ENCODE data around the gene TSPAN5. TPM values are rescaled to one million over a fixed set of nuclear protein-coding genes. Genes with fewer than 3 reads are reported as not detected.
"Not testable (repeated sequence)": the region's sequence is repeated elsewhere in the genome, so short reads cannot be mapped to it uniquely, and the experiment has no call there.

TSPAN5 gene
- polyA plus RNA-seq (ENCODE audit: insufficient read length in 12 of 12), result 10 to 100 TPM in 11 of 12 donors, not detected in 1; 12.2 to 27.4 (median 17.4) TPM
- long read RNA-seq, donor 1, transcript TSPAN5-201 (8 exons, 3,365 nt), result major isoform, 5 of 12 reads
- long read RNA-seq, donor 1, partial matches to known transcripts, result 7 of 12 reads
- long read RNA-seq, donor 1, other reads (novel, unspliced or antisense), result 0 of 12 reads
- long read RNA-seq, donor 2, transcript TSPAN5-201 (8 exons, 3,365 nt), result major isoform, 7 of 8 reads
- long read RNA-seq, donor 2, partial matches to known transcripts, result 0 of 8 reads
- long read RNA-seq, donor 2, other reads (novel, unspliced or antisense), result 0 of 8 reads
- long read RNA-seq, donor 3, result 0 reads
- long read RNA-seq, donor 4, partial matches to known transcripts, result 0 of 4 reads
- long read RNA-seq, donor 4, other reads (novel, unspliced or antisense), result 0 of 4 reads
- long read RNA-seq, donor 5, partial matches to known transcripts, result 0 of 5 reads
- long read RNA-seq, donor 5, other reads (novel, unspliced or antisense), result 0 of 5 reads
- long read RNA-seq, donor 6, full-length matches to known transcripts, result 3 of 3 reads
- long read RNA-seq, donor 6, partial matches to known transcripts, result 0 of 3 reads
- long read RNA-seq, donor 6, other reads (novel, unspliced or antisense), result 0 of 3 reads
- long read RNA-seq, donor 7, partial matches to known transcripts, result 0 of 4 reads
- long read RNA-seq, donor 7, other reads (novel, unspliced or antisense), result 0 of 4 reads
- long read RNA-seq, donor 8, transcript TSPAN5-201 (8 exons, 3,365 nt), result major isoform, 9 of 9 reads
- long read RNA-seq, donor 8, partial matches to known transcripts, result 0 of 9 reads
- long read RNA-seq, donor 8, other reads (novel, unspliced or antisense), result 0 of 9 reads
- long read RNA-seq, donor 9, full-length matches to known transcripts, result 3 of 3 reads
- long read RNA-seq, donor 9, partial matches to known transcripts, result 0 of 3 reads
- long read RNA-seq, donor 9, other reads (novel, unspliced or antisense), result 0 of 3 reads
- long read RNA-seq, donor 10, transcript TSPAN5-201 (8 exons, 3,365 nt), result major isoform, 5 of 5 reads
- long read RNA-seq, donor 10, partial matches to known transcripts, result 0 of 5 reads
- long read RNA-seq, donor 10, other reads (novel, unspliced or antisense), result 0 of 5 reads
- long read RNA-seq, donor 11, partial matches to known transcripts, result 0 of 3 reads
- long read RNA-seq, donor 11, other reads (novel, unspliced or antisense), result 0 of 3 reads

- DNase-seq, result peak; percentile 66
Measured at GRCh38 chr4:98658287-98659105, at the start of gene TSPAN5. TSPAN5 (minus strand) TSS chr4:98658611.

DNA sequence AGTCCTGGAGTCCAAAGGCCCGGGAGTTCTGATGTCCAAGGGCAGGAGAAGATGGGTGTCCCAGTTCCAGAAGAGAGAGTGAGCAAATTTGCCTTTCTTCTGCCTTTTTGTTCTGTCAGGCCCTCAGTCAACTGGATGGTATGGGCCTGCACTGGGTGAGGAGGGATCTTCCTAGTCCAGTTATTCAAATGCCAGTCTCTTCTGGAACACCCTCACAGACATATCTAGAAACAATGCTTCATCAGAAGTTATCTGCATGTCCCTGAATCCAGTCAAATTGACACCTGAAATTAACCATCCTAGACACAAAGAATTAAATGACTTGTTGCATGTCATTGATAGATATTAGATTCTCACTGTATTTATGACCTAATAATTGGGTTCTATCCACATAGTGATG is 48.5 kb upstream of the TSPAN5 start:
- DNase-seq, result no peak

DNA sequence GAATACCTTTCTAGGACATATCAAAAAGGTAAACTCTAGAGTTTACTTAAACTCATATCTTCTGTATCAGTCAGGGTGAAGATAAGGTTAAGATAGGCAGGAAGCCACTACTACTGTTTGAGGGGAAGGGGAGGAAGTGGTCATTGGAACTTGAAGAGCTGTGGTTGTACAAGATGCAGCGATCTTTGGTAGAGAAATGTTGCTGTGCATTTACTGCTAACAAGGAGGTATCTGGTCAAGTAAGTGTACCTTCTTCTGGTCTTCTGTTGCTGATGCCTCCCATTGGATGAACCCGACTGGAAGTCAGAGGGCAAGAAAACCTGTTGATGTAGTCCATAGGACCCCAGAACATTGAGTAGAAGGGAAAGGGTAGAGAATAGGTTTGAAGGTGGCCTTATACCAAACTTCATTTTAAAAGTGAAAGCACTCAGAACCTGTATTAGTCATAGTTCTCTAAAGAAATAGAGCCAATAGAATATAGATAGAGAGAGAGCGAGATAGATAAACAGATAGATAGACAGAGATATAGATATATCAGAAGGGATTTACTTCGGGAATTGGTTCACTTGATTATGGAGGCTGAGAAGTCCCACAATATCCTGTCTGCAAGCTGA is 47.9 kb upstream of the TSPAN5 start:
- no peak for DNase-seq

DNA sequence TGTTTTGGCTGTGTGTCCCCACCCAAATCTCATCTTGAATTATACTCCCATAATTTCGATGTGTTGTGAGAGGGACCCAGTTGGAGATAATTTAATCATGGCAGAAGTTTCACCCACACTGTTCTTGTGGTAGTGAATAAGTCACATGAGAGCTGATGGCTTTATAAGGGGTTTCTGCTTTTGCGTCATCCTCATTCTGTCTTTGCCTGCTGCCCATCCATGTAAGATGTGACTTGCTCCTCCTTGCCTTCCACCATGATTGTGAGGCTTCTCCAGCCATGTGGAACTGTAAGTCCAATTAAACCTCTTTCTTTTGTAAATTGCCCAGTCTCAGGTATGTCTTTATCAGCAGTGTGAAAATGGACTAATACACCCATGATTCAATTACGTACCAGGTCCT is 47.2 kb upstream of the TSPAN5 start:
- DNase-seq, result not testable (repeated sequence)

DNA sequence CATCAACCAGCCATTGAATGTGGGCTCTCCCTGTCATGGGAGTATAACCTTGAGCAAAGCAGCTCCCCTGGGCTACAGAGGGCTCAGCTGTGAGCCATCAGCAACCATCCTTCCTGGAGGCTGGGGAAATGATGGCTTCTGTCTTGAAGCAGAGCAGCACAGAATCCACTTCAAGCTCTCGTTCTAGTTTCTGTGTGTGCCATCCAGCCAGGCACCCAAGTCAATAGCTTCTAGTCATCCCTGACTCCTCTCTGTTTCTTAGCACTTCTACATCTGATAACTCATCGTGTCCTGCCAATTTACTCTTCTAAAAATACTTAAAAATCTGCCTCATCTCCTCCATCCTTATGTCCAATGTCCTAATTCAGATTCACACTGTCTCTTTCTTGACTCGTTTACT is 42.2 kb upstream of the TSPAN5 start:
- DNase-seq, result no peak

DNA sequence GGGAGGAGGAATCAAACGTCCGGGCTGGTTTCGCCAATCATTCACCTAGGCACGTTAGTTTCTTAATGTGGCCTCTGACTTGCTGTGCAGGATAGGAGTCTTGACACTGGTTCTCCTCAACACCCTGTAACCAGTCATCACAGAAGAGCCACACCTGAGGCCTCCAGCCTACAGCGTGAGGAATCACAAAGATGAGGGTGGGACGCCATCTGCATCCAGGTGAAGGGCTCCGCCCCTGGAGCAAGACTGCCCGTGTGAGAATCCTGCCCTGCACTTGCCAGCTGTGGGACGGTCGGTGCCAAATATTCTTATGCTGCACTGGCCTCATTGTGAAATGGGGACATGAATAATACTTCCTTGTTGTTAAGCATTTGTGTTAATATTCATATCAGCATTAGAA is 35.7 kb upstream of the TSPAN5 start:
- no peak for DNase-seq

GRCh38 chr4:98692411-98692810 is 34.0 kb upstream of the TSPAN5 start:
- DNase-seq, result no peak

- no peak for DNase-seq
Measured at GRCh38 chr4:98691588-98691987, 33.2 kb upstream of the TSPAN5 start.

- DNase-seq, result no peak
Measured at GRCh38 chr4:98689507-98690174, 31.2 kb upstream of the TSPAN5 start.

DNA sequence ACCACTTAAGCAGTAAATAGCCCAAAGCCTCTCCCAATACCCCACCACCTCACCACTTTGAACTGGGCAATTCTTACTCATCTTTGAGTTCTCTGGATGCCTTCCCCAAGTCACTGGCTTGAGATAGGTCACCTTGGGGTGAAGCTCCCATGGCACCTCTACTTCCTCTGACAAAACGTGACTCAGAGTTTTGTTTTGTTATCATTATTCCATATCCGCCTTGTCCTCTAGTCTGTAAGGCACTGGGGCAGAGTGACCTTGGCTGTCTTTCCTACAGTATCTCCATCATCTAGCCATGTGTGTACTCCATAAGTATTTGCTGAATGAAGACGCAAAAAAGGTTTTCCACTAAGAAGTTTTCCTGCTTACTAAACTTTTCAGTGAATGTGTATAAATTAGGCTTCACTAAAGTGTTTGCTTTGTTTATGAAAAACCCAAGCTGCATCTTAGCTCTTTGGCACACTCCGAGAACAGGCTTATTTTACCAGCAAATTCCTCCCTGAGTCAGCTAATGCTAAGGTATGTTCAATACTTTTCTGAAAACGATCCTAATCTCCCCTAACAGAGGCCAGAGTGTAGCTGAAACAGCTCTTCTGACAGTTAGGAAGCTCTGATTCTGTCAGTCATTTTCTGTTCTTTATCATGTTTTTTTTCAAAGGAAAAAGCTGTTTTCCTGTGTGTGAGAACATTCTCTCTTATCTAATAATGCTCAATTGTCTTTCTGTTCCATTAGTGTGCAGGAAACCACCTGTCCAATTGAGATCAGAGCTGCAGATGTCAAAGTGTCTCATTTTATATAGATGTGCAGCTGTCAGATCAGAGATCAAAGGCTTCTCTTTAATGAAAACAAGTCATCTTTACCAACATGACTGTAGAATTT is 30.2 kb upstream of the TSPAN5 start:
- DNase-seq, result no peak

GRCh38 chr4:98687876-98688275 is 29.5 kb upstream of the TSPAN5 start:
- no peak for DNase-seq

GRCh38 chr4:98686847-98687246 is 28.4 kb upstream of the TSPAN5 start:
- no peak for DNase-seq

DNA sequence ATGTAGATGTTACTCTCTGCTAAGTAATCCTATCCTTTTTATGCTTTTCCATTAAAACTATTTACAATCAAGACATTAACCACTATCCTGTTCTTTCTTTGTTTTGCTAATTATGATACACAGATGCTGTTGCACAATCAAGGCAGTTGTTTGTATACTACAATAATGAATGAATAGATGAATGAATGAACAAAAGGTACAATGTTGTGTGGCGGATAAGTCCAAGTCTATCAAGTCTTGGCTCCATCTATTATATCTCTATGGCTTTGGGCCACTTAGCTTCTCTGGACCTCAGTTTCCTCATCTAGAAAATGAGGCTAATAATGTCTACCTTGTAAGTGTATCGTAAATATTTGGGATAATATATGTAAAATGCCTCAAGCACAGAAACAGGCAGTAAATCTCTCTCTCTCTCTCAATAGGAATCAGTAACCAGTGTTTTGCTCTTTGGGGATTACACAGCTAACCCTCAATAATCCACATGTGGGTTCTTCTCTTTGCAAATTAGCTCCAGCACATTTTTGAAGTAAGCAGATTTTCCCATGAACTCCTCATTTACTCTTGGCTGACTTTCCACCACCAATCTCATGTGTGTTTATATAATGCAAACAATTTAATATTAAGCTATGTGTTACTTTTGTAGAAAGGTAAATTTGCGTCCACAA is 27.8 kb upstream of the TSPAN5 start:
- DNase-seq, result no peak

- DNase-seq, result no peak
Measured at GRCh38 chr4:98685225-98686042, 27.0 kb upstream of the TSPAN5 start.

DNA sequence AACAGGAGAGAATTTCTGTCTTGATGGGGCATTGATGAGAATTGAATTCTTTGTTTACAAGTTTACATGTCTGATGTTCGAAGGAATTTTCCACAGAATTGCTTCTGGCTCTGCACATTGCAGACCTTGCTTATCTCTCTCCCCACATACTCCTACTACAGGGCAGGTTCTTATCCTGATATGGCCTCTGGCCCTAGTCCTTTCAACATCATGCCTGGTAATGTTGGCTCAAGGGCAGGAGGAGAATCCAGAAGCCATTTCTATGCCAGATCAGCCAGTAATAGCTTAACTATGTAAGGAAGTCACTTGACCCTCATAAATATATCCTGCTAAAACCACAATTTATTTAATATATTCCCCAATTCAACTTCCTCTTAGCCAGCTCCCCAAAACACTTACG is 24.3 kb upstream of the TSPAN5 start:
- no peak for DNase-seq

DNA sequence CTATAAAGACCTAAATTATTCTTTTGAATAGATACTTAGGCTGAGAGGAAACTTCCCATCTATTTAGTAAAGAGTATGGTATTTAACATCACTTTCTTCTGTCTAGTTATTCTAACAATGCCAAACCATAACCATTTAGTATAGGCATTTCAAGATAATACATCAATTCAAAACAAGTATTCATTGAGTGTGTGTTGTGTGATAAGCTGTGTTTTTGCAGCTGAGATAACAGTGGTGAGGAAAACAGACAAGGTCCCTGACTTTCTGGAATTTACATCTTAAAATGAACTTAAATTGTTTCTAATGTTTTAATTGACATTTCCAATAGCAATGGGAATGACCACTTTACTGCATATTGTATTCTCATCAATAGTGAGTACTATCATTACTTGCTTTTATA is 22.4 kb upstream of the TSPAN5 start:
- no peak for DNase-seq

GRCh38 chr4:98679738-98680137 is 21.3 kb upstream of the TSPAN5 start:
- DNase-seq, result no peak

- no peak for DNase-seq
Measured at GRCh38 chr4:98677799-98678198, 19.4 kb upstream of the TSPAN5 start.

All from muscle of arm (tissue), 14 donors.